Nucleus accumbens (tissue), 56 donors: Measurements from ENCODE around the gene MOCS1.
A peak's percentile ranks its signal among the peaks of the same experiment; 100 is the strongest.

Experiments
- DNase-seq, 56 donors: peaks; one replicate each; lab custom pipeline; 2025; lab: John Stamatoyannopoulos, UW

The MOCS1 gene

DNA sequence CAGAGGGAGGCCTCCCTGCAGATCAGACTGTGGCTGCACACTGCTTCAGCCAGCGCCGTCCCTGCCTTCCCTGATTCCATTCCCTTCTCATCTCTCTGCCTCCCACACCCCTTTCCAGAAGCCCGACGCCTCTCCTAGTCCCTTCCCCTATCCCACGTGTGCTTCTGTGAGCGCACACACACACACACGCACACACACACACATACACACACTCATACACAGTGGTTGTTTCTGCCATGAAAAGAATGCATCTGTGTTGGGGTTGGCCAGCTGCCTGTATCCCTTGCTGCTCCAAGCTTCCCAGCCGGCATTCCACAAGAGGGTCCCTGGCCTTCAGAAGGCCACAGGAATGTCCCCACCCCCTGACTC lies 51.7 kb downstream of the MOCS1 start:
- DNase-seq, result peak in 17 of 56 donors; percentile 5 to 48 (median 21)

DNA sequence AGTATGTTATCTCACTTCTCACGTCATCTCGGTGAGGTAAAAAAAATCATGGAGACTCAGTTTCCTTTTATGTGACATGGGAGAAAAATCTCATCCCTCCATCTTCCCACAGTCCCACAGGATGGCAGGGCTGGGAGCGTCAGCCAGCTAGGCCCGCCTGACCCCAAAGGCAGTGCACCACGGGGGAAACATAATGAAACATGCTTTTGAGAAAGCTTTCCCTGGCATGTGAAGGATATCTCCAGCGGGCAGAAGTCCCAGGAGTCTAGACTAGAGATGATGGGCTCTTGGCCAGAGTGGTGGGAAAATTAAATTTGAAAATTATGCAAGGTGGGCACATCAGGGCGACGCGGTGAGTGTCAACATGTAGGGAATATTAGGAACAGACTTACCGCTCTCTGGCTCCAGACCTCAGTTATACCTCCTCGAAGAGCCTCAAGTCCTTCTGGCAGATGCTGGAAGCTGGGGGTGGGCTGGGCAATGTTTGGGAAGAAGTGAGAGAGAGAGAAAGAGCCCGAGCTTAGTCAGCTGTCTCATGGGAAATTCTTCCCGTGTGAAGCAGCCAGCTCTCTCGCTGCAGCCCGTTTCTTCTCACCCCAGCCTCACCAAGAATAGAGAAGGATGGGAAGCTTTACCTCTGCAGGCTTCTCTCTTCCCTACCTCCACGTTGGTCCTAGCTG lies 52.3 kb downstream of the MOCS1 start:
- peak in 4 of 56 donors; percentile 9 to 34 (median 14) for DNase-seq

DNA sequence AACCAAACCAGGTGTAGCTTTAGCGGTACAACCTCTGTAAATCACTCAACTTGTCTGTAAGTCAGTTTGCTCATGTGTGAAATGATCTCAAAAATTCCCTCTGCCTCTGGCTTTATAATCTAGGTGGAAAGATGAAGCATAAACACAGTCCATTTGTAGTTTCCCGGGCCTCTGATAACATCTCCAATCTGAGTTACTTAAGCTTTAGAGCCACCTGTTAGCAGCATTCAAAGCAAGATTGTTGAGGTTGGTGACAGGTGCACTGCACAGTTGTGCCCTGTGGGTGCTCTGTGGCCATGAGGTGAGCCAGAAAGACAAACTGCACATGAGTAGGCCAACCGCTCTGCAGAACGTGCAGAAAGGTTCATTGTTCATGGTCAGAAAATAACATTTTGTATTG lies 53.7 kb downstream of the MOCS1 start:
- no peak for DNase-seq

DNA sequence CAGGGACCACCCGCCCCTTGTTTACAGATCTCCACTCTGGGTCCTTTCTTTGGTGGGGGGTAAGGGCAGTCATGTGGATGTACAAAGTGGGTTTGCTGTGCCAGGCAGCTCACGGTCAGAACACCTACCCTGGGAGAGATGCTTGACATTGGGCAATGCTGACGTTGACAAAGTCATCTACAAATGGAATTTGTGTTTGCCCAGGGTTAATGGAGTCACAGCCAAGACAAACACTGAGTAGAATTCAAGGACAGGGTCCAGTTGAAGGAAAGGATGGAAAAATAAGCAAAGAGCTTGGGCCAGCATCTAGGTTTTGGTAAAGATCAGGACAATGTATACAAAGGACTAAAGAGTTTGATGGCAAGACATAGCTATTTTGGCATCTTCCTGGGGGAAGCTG lies 54.7 kb downstream of the MOCS1 start:
- DNase-seq, result no peak

DNA sequence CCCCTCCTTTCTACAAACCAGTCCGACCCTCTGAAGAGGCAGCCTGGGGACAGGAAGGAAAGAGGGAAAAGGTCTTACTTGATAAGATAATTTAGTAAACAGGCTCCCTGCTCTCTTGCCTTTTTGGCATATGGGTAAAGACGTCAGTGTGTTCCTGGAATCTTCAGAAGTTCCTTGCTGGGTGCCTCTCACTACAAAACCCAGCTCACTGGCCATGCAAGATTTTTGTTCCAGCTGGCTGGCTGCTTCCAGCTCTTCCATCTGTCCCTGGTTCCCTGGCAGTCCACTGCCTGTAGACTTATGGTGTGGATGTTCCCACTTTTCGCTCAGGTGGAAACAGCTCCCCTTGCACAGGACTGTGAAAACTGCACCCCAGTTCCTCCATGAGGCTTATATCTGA lies 57.4 kb downstream of the MOCS1 start:
- DNase-seq, result no peak

DNA sequence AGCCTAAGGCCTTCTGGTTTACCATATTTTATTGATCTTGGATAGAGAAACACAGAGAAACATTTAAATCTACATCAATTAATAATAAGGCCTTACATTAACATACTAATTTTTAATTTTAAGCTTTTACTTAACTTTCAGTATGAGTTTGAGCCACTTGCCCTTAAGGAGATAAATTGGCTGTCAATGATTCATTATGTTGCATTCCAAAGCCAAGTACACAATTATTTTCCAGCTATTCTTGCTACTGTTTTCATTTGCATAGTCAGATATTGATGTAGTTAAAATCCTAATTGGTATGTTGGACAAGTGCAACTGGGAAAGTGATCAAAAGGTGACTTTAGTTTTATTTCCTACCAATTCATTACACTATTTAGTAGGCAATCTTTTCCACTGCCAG lies 58.2 kb downstream of the MOCS1 start:
- DNase-seq, result no peak

DNA sequence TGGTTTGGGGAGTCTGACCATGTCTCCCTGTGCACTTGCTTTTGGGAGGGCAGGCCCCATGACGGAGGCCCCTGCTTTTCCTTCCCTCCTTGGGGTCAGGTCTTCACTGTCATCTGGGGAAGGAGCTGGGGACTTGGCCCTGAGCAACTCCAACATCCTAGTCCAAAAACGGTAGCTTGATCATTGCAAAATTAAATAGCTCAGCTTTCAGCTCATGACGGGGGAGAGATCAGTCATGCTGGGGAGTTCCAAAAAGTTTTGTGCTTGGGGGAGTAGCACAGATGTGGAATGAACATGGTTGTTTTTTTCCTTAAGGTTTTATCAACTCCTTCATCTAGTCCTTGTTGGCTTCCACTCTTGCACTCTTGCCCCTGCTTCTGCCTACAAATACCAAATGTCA lies 60.8 kb downstream of the MOCS1 start:
- DNase-seq, result no peak

DNA sequence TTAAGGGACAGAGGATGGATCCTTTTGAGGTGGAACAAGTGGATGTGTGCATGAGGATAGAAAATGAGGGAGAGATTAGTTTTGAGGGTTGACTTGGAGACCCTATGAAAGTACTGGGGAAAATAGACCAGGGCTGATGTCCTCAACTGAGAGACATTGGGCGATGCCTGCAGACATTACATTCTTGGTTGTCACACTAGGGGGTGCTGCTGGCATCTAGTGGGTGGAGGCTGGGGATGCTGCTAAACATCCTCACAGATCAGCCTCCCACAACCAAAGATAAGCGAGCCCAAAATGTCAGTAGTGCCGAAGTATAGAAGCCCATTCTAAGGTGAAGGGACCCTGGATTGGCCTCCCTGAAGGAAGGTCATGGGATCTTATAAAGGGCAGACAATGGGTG lies 63.3 kb downstream of the MOCS1 start:
- DNase-seq, result no peak

DNA sequence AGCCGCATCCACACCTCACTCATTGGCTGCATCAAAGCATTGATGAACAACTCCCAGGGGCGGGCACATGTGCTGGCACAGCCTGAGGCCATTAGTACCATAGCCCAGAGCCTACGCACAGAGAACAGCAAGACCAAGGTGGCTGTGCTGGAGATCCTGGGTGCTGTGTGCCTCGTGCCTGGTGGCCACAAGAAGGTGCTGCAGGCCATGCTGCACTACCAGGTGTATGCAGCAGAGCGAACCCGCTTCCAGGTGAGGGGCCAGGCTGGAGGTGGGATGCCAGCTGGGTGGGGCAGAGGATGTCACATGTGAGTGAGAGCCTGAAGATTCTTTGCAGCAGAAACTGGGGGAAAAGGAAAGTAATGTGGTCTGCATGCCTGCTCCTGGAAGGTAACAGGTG lies 66.7 kb downstream of the MOCS1 start:
- no peak for DNase-seq

DNA sequence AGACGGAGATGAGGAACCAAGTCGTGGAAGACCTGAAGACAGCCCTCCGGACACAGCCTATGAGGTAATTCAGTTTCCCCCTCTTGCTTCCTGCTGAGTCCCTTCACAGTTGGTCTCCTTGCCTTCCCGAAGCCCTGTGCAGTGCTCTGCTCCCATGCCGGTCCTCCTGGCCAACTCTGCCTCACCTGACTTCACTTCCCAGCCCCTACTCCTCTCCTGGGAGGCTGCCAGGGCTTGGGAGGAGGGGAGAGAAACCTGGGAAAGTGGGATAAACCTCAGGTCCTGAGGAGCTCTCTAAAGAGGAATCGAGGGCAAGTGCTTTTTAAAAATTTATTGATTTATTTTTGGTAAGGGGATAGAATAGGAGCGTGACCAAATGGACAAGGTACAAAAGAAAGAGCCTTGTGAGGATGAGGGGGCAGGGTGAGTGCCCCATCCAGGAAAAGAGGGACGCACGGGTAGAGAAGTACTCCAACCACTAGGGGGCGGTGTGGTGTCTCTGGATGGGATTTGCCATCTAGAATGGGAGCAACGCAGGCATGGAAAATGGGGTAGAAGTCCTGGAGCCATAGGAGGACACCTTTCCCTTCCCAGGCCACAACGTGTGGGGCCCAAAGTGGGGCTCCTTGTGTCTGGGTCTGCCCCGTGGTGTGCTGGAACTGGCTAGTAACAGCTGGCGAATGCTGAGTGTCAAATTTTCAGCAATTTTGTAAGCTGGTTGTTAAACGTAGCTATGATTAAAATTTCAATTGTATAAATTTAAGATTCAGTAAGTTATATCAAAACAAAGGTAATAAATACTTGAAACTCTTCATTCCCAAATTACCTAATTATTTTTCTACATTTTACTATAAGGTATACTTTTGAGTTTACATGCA lies 69.0 kb downstream of the MOCS1 start:
- DNase-seq, result peak in 44 of 56 donors; percentile 3 to 76 (median 24)

DNA sequence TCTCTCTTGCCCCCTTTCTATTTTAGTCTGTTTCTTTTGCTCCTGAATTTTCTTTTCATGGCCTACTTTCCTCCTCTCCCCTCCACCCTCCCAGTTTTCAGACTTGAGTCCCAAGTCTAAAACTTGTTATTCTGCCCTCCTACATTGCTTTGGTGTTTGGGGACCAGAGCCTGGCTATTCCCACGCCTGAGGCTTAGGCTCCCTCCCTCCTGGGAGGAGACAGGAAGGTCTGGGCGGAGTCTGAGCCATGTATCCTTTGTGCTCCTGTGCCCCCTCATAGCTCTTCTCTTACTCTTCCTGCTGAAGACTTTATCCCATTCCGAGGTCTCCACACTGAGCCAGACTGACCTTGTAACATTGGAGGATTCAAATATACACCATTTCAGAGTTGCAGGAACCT lies 72.6 kb downstream of the MOCS1 start:
- no peak for DNase-seq

DNA sequence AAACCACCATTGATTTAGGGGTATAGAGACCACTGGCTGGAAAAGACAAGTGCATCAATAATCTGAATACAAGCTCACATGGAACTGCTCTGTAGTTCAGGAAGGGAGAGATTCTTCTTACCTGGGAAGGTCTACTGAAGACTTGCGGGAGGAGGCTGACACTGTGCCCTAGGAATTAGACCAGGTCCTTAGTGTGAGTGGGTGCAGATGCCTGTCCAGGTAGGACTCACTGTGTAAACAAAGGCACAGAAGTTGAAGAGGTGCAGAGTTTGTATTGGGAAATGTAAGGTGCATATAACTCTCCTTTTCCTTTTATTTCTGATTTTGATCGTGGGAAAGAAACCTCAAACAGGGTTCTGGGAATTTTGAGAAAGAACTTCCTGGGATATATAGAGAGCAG lies 75.2 kb downstream of the MOCS1 start:
- DNase-seq, result no peak

DNA sequence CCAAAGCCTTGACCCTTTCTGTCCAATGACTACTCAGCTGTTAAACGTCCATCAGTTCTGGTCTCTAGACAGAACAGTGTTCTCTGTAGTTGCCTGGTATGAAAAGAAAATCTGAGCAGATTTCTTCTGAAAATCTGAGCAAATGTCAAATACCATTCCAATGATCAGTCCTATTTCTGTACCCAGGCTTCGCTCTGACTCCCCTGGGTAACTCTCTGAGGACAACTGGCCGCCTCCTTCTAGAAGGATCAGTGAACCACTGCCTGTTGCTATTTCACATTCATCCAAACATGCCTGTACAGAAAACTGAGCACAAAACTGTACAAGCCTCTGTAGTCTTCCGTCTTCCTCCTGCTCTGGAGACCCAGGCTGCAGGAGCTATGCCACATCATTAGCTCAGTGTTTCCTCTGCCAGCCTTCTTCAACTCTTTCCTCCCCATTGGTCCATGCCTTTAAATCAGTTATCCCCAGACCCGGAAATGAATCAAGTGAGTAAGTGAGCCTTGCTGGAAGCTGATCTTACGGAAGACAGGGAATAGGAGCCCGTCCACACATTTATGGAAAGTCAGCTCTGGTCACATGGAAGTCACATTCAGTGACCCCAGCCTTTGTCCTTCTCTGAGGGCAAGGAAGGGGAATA lies 78.8 kb downstream of the MOCS1 start:
- no peak for DNase-seq
